Measurements from ENCODE around the gene SLC17A7.

- TF ChIP-seq, protein P1, sequence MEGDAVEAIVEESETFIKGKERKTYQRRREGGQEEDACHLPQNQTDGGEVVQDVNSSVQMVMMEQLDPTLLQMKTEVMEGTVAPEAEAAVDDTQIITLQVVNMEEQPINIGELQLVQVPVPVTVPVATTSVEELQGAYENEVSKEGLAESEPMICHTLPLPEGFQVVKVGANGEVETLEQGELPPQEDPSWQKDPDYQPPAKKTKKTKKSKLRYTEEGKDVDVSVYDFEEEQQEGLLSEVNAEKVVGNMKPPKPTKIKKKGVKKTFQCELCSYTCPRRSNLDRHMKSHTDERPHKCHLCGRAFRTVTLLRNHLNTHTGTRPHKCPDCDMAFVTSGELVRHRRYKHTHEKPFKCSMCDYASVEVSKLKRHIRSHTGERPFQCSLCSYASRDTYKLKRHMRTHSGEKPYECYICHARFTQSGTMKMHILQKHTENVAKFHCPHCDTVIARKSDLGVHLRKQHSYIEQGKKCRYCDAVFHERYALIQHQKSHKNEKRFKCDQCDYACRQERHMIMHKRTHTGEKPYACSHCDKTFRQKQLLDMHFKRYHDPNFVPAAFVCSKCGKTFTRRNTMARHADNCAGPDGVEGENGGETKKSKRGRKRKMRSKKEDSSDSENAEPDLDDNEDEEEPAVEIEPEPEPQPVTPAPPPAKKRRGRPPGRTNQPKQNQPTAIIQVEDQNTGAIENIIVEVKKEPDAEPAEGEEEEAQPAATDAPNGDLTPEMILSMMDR (IDR thresholded peaks at IDR 0.05): no peak
- TF ChIP-seq ZFX (IDR thresholded peaks at IDR 0.05; ENCODE audit: borderline replicate concordance): no peak
Observed at GRCh38 chr19:49430172-49430677, 11.1 kb downstream of the SLC17A7 start.
